Tibial nerve (tissue), 4 donors: ENCODE results near the gene MTA3. TPM values are rescaled to one million over a fixed set of nuclear protein-coding genes. Genes with fewer than 3 reads are reported as not detected.
"Not testable (repeated sequence)": the region's sequence is repeated elsewhere in the genome, so short reads cannot be mapped to it uniquely, and the experiment has no call there.

Experiments used
- DNase-seq, 2 donors: peaks; one replicate each; pipeline ENCODE4 v3.0.0-alpha.2; 2019; ENCODE audit warnings: low spot score in 2 of 2
- H3K27ac ChIP-seq, 4 donors: fragments of 200-600 bp; sonication (generic) in 3 of 4; one replicate each; pipeline ENCODE4 v1.5.1; 2017 to 2019; ENCODE audit warnings: mild to moderate bottlenecking in 1 of 4
- H3K27me3 ChIP-seq, 2 donors: fragments of 200-600 bp; sonication (generic) in 1 of 2; one replicate each; pipeline versions ENCODE4 v1.5.1 to v1.6.0; 2017 to 2019
- H3K36me3 ChIP-seq, 3 donors: fragments of 200-600 bp; sonication (generic); one replicate each; pipeline ENCODE4 v1.5.1; 2018 to 2019
- H3K4me1 ChIP-seq, 4 donors: fragments of 200-600 bp; sonication (generic) in 3 of 4; one replicate each; pipeline ENCODE4 v1.5.1; 2017 to 2019
- H3K4me3 ChIP-seq, 4 donors: fragments of 200-600 bp; sonication (generic) in 3 of 4; one replicate each; pipeline ENCODE4 v1.5.1; 2017 to 2019; ENCODE audit warnings: mild to moderate bottlenecking in 1 of 4, moderate library complexity in 1 of 4
- H3K9me3 ChIP-seq, 4 donors: fragments of 200-600 bp; sonication (generic) in 3 of 4; one replicate each; pipeline ENCODE4 v1.5.1; 2017 to 2019
- CTCF ChIP-seq, 5 experiments: fragments of 200-600 bp in 3 of 5; fragments of 450-650 bp in 2 of 5; sonication (generic) in 3 of 5; IDR thresholded peaks; one replicate each; pipeline ENCODE4 v1.5.1; 2016 to 2019; ENCODE audit warnings: antibody characterized with exemption in 5 of 5, mild to moderate bottlenecking in 3 of 5, moderate library complexity in 2 of 5
- EP300 ChIP-seq, 2 donors: sonication (generic); formaldehyde crosslinking; IDR thresholded peaks; one replicate each; pipeline ENCODE4 v1.6.1; 2017; ENCODE audit warnings: antibody characterized with exemption in 2 of 2, mild to moderate bottlenecking in 1 of 2
- POLR2A ChIP-seq, 2 donors: fragments of 450-650 bp; IDR thresholded peaks; one replicate each; pipeline ENCODE4 v1.6.1; 2017; ENCODE audit warnings: antibody characterized with exemption in 2 of 2, mild to moderate bottlenecking in 2 of 2, moderate library complexity in 2 of 2
- WGBS, 2 donors: methylation state at CpG; one replicate each; pipeline ENCODE4 v1.1.5; 2018; 5-methylcytosine and 5-hydroxymethylcytosine counted together
- total RNA-seq, 4 donors: library from RNA; depleted of rRNA; stranded (reverse); fragments of >200 nt; gene quantifications; one replicate each; pipeline ENCODE4 v1.1.0, GENCODE V29; 2016

Gene MTA3
- total RNA-seq, 4 donors from 2014 or later: 33.1 to 47.0 (median 42.5) TPM

GRCh38 chr2:42598656-42599055 lies 30.2 kb downstream of the MTA3 start:
- Histone ChIP-seq H3K27ac (no peak overlapping the region), H3K27me3 (no peaks in the 10 kb centered on the region), H3K4me1 (peaks cover 0 to 9% (median 0%) of the 10 kb centered on the region in 4 donors), H3K36me3 (peaks cover 0 to 6% (median 0%) of the 10 kb centered on the region in 3 donors), H3K9me3 (no peaks in the 10 kb centered on the region), H3K4me3 (no peak overlapping the region)
- 82 to 83% methylated on average over 2 of the region's 2 CpGs for WGBS, 2 donors
- TF ChIP-seq POLR2A (IDR thresholded peaks at IDR 0.05) (no peak), EP300 (IDR thresholded peaks at IDR 0.05) (no peak), CTCF (IDR thresholded peaks at IDR 0.05) (no peak)
- DNase-seq: no peak

GRCh38 chr2:42601076-42601475 lies 32.6 kb downstream of the MTA3 start:
- Histone ChIP-seq H3K9me3 (no peaks in the 10 kb centered on the region), H3K27ac (no peak overlapping the region), H3K27me3 (no peaks in the 10 kb centered on the region), H3K4me3 (no peak overlapping the region), H3K36me3 (peaks cover 0 to 6% (median 0%) of the 10 kb centered on the region in 3 donors), H3K4me1 (peaks cover 0 to 6% (median 0%) of the 10 kb centered on the region in 4 donors)
- TF ChIP-seq POLR2A (IDR thresholded peaks at IDR 0.05) (no peak), CTCF (IDR thresholded peaks at IDR 0.05) (no peak), EP300 (IDR thresholded peaks at IDR 0.05) (no peak)
- WGBS, 2 donors: 98 to 99% methylated on average over 3 of the region's 3 CpGs
- DNase-seq: no peak

- no peak overlapping the region for H3K27ac ChIP-seq
- WGBS, 2 donors: 92 to 96% methylated on average over 2 of the region's 2 CpGs
- TF ChIP-seq CTCF (IDR thresholded peaks at IDR 0.05): no peak
- TF ChIP-seq EP300 (IDR thresholded peaks at IDR 0.05): no peak
- no peak for TF ChIP-seq POLR2A (IDR thresholded peaks at IDR 0.05)
Measured at GRCh38 chr2:42602218-42602875, 33.9 kb downstream of the MTA3 start.

GRCh38 chr2:42602876-42603219 lies 34.4 kb downstream of the MTA3 start:
- no peak for TF ChIP-seq POLR2A (IDR thresholded peaks at IDR 0.05)
- no peak for TF ChIP-seq CTCF (IDR thresholded peaks at IDR 0.05)
- no peak for TF ChIP-seq EP300 (IDR thresholded peaks at IDR 0.05)
- 79 to 84% methylated on average over 3 of the region's 3 CpGs for WGBS, 2 donors
- Histone ChIP-seq H3K4me1 (peaks cover 0 to 5% (median 0%) of the 10 kb centered on the region in 4 donors), H3K9me3 (no peaks in the 10 kb centered on the region), H3K27me3 (no peaks in the 10 kb centered on the region), H3K36me3 (peaks cover 0 to 6% (median 0%) of the 10 kb centered on the region in 3 donors), H3K27ac (no peak overlapping the region), H3K4me3 (no peak overlapping the region)
- no peak for DNase-seq

More at GRCh38 chr2:42602218-42602875, 33.9 kb downstream of the MTA3 start:
- Histone ChIP-seq H3K4me3 (no peak overlapping the region), H3K4me1 (peaks cover 0 to 5% (median 0%) of the 10 kb centered on the region in 4 donors), H3K27me3 (no peaks in the 10 kb centered on the region), H3K9me3 (no peaks in the 10 kb centered on the region), H3K36me3 (peaks cover 0 to 6% (median 0%) of the 10 kb centered on the region in 3 donors)
- DNase-seq: no peak

- not testable (repeated sequence) for H3K4me1 ChIP-seq, H3K9me3 ChIP-seq, H3K27ac ChIP-seq, H3K27me3 ChIP-seq, H3K4me3 ChIP-seq, DNase-seq
- peaks cover 0 to 13% (median 0%) of the 10 kb centered on the region in 3 donors for H3K36me3 ChIP-seq
- WGBS, 2 donors: 69 to 78% methylated on average over 6 of the region's 6 CpGs
Measured at GRCh38 chr2:42604341-42604867, 36.0 kb downstream of the MTA3 start.

GRCh38 chr2:42606166-42606565 lies 37.7 kb downstream of the MTA3 start:
- H3K27ac ChIP-seq, H3K9me3 ChIP-seq, H3K27me3 ChIP-seq, DNase-seq, H3K4me3 ChIP-seq, H3K4me1 ChIP-seq: not testable (repeated sequence)
- peaks cover 0 to 29% (median 0%) of the 10 kb centered on the region in 3 donors for H3K36me3 ChIP-seq
- no CpG with 5 or more reads among the region's 33 CpGs for WGBS, 2 donors
